Measurements from ENCODE around the gene ATP6V1B1. TPM values are rescaled to one million over a fixed set of nuclear protein-coding genes. Genes with fewer than 3 reads are reported as not detected.

Gene ATP6V1B1
- total RNA-seq, 1 experiment from 2014 or later = 6.5 TPM

GRCh38 chr2:70889716-70890037, 46.0 kb upstream of the ATP6V1B1 start:
- BruUV-seq (replicated peaks) = no TSS peak
- TF ChIP-seq, protein P1, sequence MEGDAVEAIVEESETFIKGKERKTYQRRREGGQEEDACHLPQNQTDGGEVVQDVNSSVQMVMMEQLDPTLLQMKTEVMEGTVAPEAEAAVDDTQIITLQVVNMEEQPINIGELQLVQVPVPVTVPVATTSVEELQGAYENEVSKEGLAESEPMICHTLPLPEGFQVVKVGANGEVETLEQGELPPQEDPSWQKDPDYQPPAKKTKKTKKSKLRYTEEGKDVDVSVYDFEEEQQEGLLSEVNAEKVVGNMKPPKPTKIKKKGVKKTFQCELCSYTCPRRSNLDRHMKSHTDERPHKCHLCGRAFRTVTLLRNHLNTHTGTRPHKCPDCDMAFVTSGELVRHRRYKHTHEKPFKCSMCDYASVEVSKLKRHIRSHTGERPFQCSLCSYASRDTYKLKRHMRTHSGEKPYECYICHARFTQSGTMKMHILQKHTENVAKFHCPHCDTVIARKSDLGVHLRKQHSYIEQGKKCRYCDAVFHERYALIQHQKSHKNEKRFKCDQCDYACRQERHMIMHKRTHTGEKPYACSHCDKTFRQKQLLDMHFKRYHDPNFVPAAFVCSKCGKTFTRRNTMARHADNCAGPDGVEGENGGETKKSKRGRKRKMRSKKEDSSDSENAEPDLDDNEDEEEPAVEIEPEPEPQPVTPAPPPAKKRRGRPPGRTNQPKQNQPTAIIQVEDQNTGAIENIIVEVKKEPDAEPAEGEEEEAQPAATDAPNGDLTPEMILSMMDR (conservative IDR thresholded peaks at IDR 0.05; ENCODE audit: low read depth, low read length) = no peak
- no peak for TF ChIP-seq EZH2 (IDR thresholded peaks at IDR 0.05; ENCODE audit: borderline replicate concordance, low read depth, low read length, poor library complexity, severe bottlenecking)
- ChIA-PET POLR2A (ENCODE audit: low non-redundant PET) (no interaction called here), CTCF (no interaction called here)
- Histone ChIP-seq H3K27me3 (replicated peaks; ENCODE audit: insufficient read depth, low read depth, low read length, poor library complexity) (no peaks in the 10 kb centered on the region), H3K4me1 (ENCODE audit: insufficient read depth, low read length, poor library complexity, severe bottlenecking) (peaks cover 26% of the 10 kb centered on the region), H3K27ac (ENCODE audit: low read depth, low read length, poor library complexity, severe bottlenecking) (no peak overlapping the region), H3K9me3 (ENCODE audit: low read depth, low read length, poor library complexity, severe bottlenecking) (no peaks in the 10 kb centered on the region), H3K4me3 (ENCODE audit: low read depth, low read length, poor library complexity, severe bottlenecking) (no peak overlapping the region), H3K36me3 (ENCODE audit: insufficient read depth, low read length, poor library complexity, severe bottlenecking) (no peaks in the 10 kb centered on the region)
- intact Hi-C loops (cut with micrococcal nuclease; ENCODE audit: unreplicated experiment) = no loop called here
- DNase-seq (ENCODE audit: low spot score) = no peak

DNA sequence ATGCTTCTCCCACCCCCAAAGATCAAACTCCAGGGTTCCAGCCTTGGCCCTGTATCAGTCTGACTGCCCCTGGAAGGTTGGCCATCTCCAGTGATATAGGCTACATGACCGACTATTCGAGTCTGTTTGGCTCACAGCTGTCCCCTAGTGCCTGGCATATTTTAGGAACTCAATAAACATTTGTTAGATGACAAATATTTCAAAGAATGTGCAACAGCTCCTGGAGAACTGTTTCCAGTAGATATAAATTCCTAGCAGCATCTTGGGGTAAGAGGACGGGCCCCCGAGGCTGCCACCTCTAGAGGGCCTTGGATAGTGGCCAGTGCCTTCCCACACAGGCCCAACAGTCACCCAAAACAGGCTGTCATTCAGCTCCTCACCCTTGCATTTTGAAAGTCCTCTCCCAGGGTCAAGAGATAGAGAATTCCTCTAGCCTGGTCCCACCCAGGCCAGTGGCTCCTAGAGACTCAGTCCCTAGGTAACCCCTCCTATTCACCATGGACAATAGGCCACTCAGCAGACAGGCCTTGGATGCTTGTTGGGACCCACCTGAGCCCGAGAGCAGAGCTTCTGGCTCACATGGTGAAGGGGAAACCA, 45.1 kb upstream of the ATP6V1B1 start:
- no peak for DNase-seq (ENCODE audit: low spot score)
- intact Hi-C loops (cut with micrococcal nuclease; ENCODE audit: unreplicated experiment) = no loop called here

GRCh38 chr2:70891572-70892357, 43.9 kb upstream of the ATP6V1B1 start:
- ChIA-PET POLR2A (ENCODE audit: low non-redundant PET) (no interaction called here), CTCF (no interaction called here)
- DNase-seq (ENCODE audit: low spot score) = no peak
- H3K4me3 ChIP-seq (ENCODE audit: low read depth, low read length, poor library complexity, severe bottlenecking) = no peak overlapping the region
- H3K9me3 ChIP-seq (ENCODE audit: low read depth, low read length, poor library complexity, severe bottlenecking) = no peaks in the 10 kb centered on the region
- peaks cover 13% of the 10 kb centered on the region for H3K4me1 ChIP-seq (ENCODE audit: insufficient read depth, low read length, poor library complexity, severe bottlenecking)
- no TSS peak for BruUV-seq (replicated peaks)
- H3K27ac ChIP-seq (ENCODE audit: low read depth, low read length, poor library complexity, severe bottlenecking) = no peak overlapping the region
- H3K36me3 ChIP-seq (ENCODE audit: insufficient read depth, low read length, poor library complexity, severe bottlenecking) = no peaks in the 10 kb centered on the region
- no peak for TF ChIP-seq EZH2 (IDR thresholded peaks at IDR 0.05; ENCODE audit: borderline replicate concordance, low read depth, low read length, poor library complexity, severe bottlenecking)
- TF ChIP-seq, protein P1 (conservative IDR thresholded peaks at IDR 0.05; ENCODE audit: low read depth, low read length) = no peak
- intact Hi-C loops (cut with micrococcal nuclease; ENCODE audit: unreplicated experiment) = no loop called here
- H3K27me3 ChIP-seq (replicated peaks; ENCODE audit: insufficient read depth, low read depth, low read length, poor library complexity) = no peaks in the 10 kb centered on the region

More for the DNA sequence above, 45.1 kb upstream of the ATP6V1B1 start:
- Histone ChIP-seq H3K36me3 (ENCODE audit: insufficient read depth, low read length, poor library complexity, severe bottlenecking) (no peaks in the 10 kb centered on the region), H3K9me3 (ENCODE audit: low read depth, low read length, poor library complexity, severe bottlenecking) (no peaks in the 10 kb centered on the region), H3K4me1 (ENCODE audit: insufficient read depth, low read length, poor library complexity, severe bottlenecking) (peaks cover 25% of the 10 kb centered on the region), H3K27ac (ENCODE audit: low read depth, low read length, poor library complexity, severe bottlenecking) (no peak overlapping the region), H3K27me3 (replicated peaks; ENCODE audit: insufficient read depth, low read depth, low read length, poor library complexity) (no peaks in the 10 kb centered on the region), H3K4me3 (ENCODE audit: low read depth, low read length, poor library complexity, severe bottlenecking) (no peak overlapping the region)
- CTCF ChIA-PET = no interaction called here
- no peak for TF ChIP-seq EZH2 (IDR thresholded peaks at IDR 0.05; ENCODE audit: borderline replicate concordance, low read depth, low read length, poor library complexity, severe bottlenecking)
- TF ChIP-seq, protein P1 (conservative IDR thresholded peaks at IDR 0.05; ENCODE audit: low read depth, low read length) = no peak
- no TSS peak for BruUV-seq (replicated peaks)
- POLR2A ChIA-PET (ENCODE audit: low non-redundant PET) = no interaction called here

Data from A673 (cell line).